A673 (cell line): ENCODE data around the gene LUZP1. TPM values are rescaled to one million over a fixed set of nuclear protein-coding genes. Genes with fewer than 3 reads are reported as not detected.

ENCODE experiments used
- BruUV-seq: library from RNA; stranded (reverse); fragments of 400-500 nt; replicated peaks from 2 replicates; lab custom pipeline; 2021; lab: Mats Ljungman, UMichigan
- CTCF ChIA-PET: fragments of 300-600 bp; sonication (Branson Sonifier 250); formaldehyde crosslinking; loops from one replicate; lab custom pipeline; 2022; ENCODE audit warnings: antibody characterized with exemption; lab: Charles Lee
- POLR2A ChIA-PET: fragments of 300-600 bp; sonication (Branson Sonifier 250); formaldehyde crosslinking; loops from one replicate; lab custom pipeline; 2022; ENCODE audit warnings: antibody characterized with exemption; ENCODE audit not compliant: low non-redundant PET; lab: Charles Lee
- DNase-seq: peaks from one replicate; pipeline ENCODE4 v3.0.0-alpha.2; 2015; ENCODE audit warnings: low spot score
- H3K27ac ChIP-seq: fragments of 200-600 bp; sonication (generic); 2 replicates; pipeline ENCODE4 v1.5.1; 2016; ENCODE audit warnings: mixed run types, low read depth, mild to moderate bottlenecking, mixed read lengths, antibody characterized with exemption, low read length; ENCODE audit not compliant: poor library complexity, severe bottlenecking
- H3K27me3 ChIP-seq: fragments of 200-600 bp; sonication (generic); replicated peaks from 2 replicates; pipeline ENCODE4 v1.6.1; 2017; ENCODE audit warnings: mixed run types, low read depth, mild to moderate bottlenecking, mixed read lengths, antibody characterized with exemption, low read length; ENCODE audit not compliant: insufficient read depth, poor library complexity
- H3K36me3 ChIP-seq: fragments of 200-600 bp; sonication (generic); 2 replicates; pipeline ENCODE4 v1.6.1; 2016; ENCODE audit warnings: mixed run types, mild to moderate bottlenecking, mixed read lengths, antibody characterized with exemption, low read length; ENCODE audit not compliant: insufficient read depth, poor library complexity, severe bottlenecking
- H3K4me1 ChIP-seq: fragments of 200-600 bp; sonication (generic); 2 replicates; pipeline ENCODE4 v1.6.1; 2017; ENCODE audit warnings: mixed run types, mild to moderate bottlenecking, mixed read lengths, antibody characterized with exemption, low read length; ENCODE audit not compliant: insufficient read depth, poor library complexity, severe bottlenecking
- H3K4me3 ChIP-seq: fragments of 200-600 bp; sonication (generic); 2 replicates; pipeline ENCODE4 v1.5.1; 2016; ENCODE audit warnings: low read depth, mixed run types, mild to moderate bottlenecking, mixed read lengths, low read length; ENCODE audit not compliant: poor library complexity, severe bottlenecking
- H3K9me3 ChIP-seq: fragments of 200-600 bp; sonication (generic); 2 replicates; pipeline ENCODE4 v1.6.1; 2016; ENCODE audit warnings: mixed run types, low read depth, mild to moderate bottlenecking, mixed read lengths, antibody characterized with exemption, low read length; ENCODE audit not compliant: poor library complexity, severe bottlenecking
- EZH2 ChIP-seq: fragments of 200-600 bp; sonication (generic); IDR thresholded peaks from 2 replicates; pipeline ENCODE4 v1.6.1; 2017; ENCODE audit warnings: borderline replicate concordance, low read depth, mild to moderate bottlenecking, mixed read lengths, antibody characterized with exemption, low read length; ENCODE audit not compliant: poor library complexity, severe bottlenecking
- intact Hi-C: fragments of 100-400 bp; cut with micrococcal nuclease; formaldehyde crosslinking; loops from one replicate; pipeline ENCODE4 v1.10.0; 2022; ENCODE audit not compliant: unreplicated experiment
- total RNA-seq: library from RNA; stranded (reverse); gene quantifications from 2 replicates; pipeline ENCODE4 v1.2.3, GENCODE V29; 2021
- TF ChIP-seq, protein P1 (sequence below): fragments of 300-800, 200-600 bp; sonication (generic); conservative IDR thresholded peaks from 2 replicates; pipeline ENCODE4 v1.5.1; 2017; ENCODE audit warnings: low read depth, mild to moderate bottlenecking, antibody characterized with exemption, low read length, moderate library complexity, mixed read lengths

LUZP1 gene
- total RNA-seq, 1 experiment from 2014 or later: 34.9 TPM

DNA sequence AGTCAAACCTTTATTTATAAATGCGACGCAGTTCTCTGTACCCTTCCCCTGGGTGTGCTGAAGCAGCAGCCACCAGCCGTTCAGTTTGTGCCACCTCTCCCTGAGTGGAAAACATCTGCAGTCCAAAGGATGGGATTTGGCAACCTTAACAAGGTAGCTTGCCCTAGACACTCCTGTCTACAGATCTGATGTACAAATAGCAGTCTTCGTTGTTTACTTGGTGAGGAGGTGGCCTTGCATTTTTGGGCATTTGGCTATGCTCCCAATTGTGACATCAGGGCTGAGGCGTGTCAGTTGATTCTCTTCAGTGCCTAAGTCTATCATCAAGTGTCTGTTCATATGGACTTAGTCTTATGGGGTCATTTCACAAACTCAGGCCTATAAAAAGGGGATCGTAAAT lies 89.6 kb downstream of the LUZP1 start:
- intact Hi-C loops: no loop called here
- no peak overlapping the region for H3K27ac ChIP-seq
- no peaks in the 10 kb centered on the region for H3K27me3 ChIP-seq
- DNase-seq: no peak
- H3K4me1 ChIP-seq: no peaks in the 10 kb centered on the region
- no peak overlapping the region for H3K4me3 ChIP-seq
- no TSS peak for BruUV-seq
- TF ChIP-seq EZH2: no peak
- TF ChIP-seq, protein P1, sequence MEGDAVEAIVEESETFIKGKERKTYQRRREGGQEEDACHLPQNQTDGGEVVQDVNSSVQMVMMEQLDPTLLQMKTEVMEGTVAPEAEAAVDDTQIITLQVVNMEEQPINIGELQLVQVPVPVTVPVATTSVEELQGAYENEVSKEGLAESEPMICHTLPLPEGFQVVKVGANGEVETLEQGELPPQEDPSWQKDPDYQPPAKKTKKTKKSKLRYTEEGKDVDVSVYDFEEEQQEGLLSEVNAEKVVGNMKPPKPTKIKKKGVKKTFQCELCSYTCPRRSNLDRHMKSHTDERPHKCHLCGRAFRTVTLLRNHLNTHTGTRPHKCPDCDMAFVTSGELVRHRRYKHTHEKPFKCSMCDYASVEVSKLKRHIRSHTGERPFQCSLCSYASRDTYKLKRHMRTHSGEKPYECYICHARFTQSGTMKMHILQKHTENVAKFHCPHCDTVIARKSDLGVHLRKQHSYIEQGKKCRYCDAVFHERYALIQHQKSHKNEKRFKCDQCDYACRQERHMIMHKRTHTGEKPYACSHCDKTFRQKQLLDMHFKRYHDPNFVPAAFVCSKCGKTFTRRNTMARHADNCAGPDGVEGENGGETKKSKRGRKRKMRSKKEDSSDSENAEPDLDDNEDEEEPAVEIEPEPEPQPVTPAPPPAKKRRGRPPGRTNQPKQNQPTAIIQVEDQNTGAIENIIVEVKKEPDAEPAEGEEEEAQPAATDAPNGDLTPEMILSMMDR: no peak
- H3K9me3 ChIP-seq: no peaks in the 10 kb centered on the region
- H3K36me3 ChIP-seq: peaks cover 90% of the 10 kb centered on the region
- ChIA-PET CTCF (no interaction called here), POLR2A (no interaction called here)

DNA sequence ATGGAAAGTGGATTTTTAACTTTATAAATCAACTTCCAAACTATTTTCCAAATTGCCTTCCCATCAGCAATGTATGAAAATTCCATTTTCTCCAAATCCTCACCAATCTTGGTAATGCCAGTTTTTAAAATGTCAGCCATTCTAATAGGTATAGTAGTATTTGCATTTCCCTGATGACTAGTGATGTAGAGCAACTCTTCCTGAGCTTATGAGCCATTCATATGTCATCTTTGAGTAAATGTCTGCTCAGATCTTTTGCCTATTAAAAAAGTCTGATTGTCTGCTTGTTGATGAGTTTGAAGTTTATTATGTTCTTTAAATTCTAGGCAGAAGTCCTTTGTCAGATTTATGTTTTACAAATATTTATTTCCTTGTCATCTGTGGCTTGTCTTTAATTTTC lies 94.6 kb downstream of the LUZP1 start:
- no peaks in the 10 kb centered on the region for H3K4me1 ChIP-seq
- no peak for TF ChIP-seq EZH2
- TF ChIP-seq, protein P1: no peak
- H3K9me3 ChIP-seq: no peaks in the 10 kb centered on the region
- H3K27ac ChIP-seq: no peak overlapping the region
- peaks cover 88% of the 10 kb centered on the region for H3K36me3 ChIP-seq
- no peaks in the 10 kb centered on the region for H3K27me3 ChIP-seq
- POLR2A ChIA-PET: no interaction called here
- no peak overlapping the region for H3K4me3 ChIP-seq
- CTCF ChIA-PET: no interaction called here
- no TSS peak for BruUV-seq
- intact Hi-C loops: no loop called here
- no peak for DNase-seq

DNA sequence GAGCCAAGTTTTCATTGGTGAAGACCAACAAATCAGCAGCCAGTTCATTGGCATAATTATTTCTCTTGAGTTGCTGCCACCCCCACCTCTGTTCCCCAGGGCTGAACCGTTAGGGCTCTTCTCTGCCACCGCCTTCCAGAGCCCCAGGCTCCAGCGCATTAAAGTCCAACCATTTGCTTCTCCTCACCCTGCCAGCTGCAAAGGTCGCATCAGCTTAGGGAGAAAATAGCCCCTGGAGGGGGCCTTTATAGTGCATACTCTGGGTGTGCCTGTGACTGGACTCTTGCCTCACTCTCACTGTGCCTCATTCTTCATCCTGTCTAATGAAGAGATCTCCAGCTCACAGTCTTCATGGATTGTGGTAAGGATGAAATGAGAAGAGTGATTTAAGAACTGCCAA lies 99.0 kb downstream of the LUZP1 start:
- no peak overlapping the region for H3K4me3 ChIP-seq
- peaks cover 88% of the 10 kb centered on the region for H3K36me3 ChIP-seq
- intact Hi-C loops: loop anchor here (10.0 kb wide), 1 partner anchor 85 kb away; no protein-coding TSS in a partner anchor
- TF ChIP-seq EZH2: no peak
- TF ChIP-seq, protein P1: no peak
- DNase-seq: no peak
- POLR2A ChIA-PET: no interaction called here
- H3K27me3 ChIP-seq: no peaks in the 10 kb centered on the region
- BruUV-seq: no TSS peak
- no peaks in the 10 kb centered on the region for H3K9me3 ChIP-seq
- CTCF ChIA-PET: no interaction called here
- H3K4me1 ChIP-seq: no peaks in the 10 kb centered on the region
- H3K27ac ChIP-seq: no peak overlapping the region
